22Rv1 (cell line): ENCODE data around the gene MS4A14.

Experiments
- H3K27ac ChIP-seq: fragments of 450-650 bp; 2 replicates; pipeline ENCODE4 v1.5.1; 2017
- CTCF ChIP-seq: fragments of 450-650 bp; IDR thresholded peaks from 2 replicates; pipeline ENCODE4 v1.5.1; 2017; ENCODE audit warnings: mild to moderate bottlenecking
- ZFX ChIP-seq: fragments of 450-650 bp; IDR thresholded peaks from 2 replicates; pipeline ENCODE4 v1.6.1; 2017; ENCODE audit warnings: antibody characterized with exemption, borderline replicate concordance

MS4A14 gene

GRCh38 chr11:60454212-60454611 is 58.0 kb downstream of the MS4A14 start:
- TF ChIP-seq ZFX, result no peak
- no peak for TF ChIP-seq CTCF
- H3K27ac ChIP-seq, result no peak overlapping the region

GRCh38 chr11:60455531-60456042 is 59.3 kb downstream of the MS4A14 start, which contains the start of gene MS4A1:
TSS of gene MS4A1 (plus strand) at chr11:60455847. CDS start at chr11:60462375, 6,528 bp downstream.
- no peak for TF ChIP-seq ZFX
- TF ChIP-seq CTCF, result no peak
- H3K27ac ChIP-seq, result no peak within 1 kb of the TSS

DNA sequence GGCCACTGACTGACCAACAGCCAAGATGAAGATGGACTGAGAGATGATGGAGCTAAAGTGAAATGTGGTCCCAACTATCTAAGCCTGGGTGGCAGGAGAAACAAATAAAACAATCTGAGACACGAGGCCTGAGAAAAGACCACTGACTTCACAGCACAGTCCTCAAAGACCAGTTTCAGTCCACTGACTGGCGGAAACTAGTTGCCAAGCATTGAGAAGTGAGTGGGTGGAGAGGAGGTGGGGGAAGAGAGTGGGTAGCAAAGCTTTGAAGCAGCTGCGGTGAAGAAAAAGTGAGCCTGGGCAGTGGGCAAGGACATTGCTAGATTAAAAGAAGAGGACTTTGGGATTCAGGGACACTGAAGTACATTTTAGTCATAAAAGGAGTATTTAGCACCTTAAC is 61.3 kb downstream of the MS4A14 start:
- no peak for TF ChIP-seq CTCF
- TF ChIP-seq ZFX, result no peak
- H3K27ac ChIP-seq, result no peak overlapping the region

- TF ChIP-seq CTCF (no peak), ZFX (no peak)
- H3K27ac ChIP-seq, result no peak overlapping the region
Measured at GRCh38 chr11:60459345-60459744, 63.1 kb downstream of the MS4A14 start.
